Memory B cell (primary cell): ENCODE results near the gene GABPB1.

ENCODE experiments used
- ATAC-seq: fragments of 150-1000 bp; cut with Tn5 transposase; 2 replicates; pipeline ENCODE4 v1.10.0; 2021; ENCODE audit warnings: low read depth, mild to moderate bottlenecking, moderate library complexity
- DNase-seq, 2 donors: peaks; one replicate each; pipeline ENCODE4 v3.0.0; 2022; ENCODE audit warnings: low spot score in 2 of 2
- H3K27ac Mint-ChIP-seq: one replicate; pipeline ENCODE4 v1.8.0; 2022; ENCODE audit warnings: mild to moderate bottlenecking, moderate library complexity, mixed read lengths
- H3K27me3 Mint-ChIP-seq: one replicate; pipeline ENCODE4 v1.8.0; 2022; ENCODE audit warnings: mixed read lengths
- H3K36me3 Mint-ChIP-seq: one replicate; pipeline ENCODE4 v1.8.0; 2022; ENCODE audit warnings: mild to moderate bottlenecking, mixed read lengths
- H3K4me1 Mint-ChIP-seq: one replicate; pipeline ENCODE4 v1.8.0; 2022; ENCODE audit warnings: mixed read lengths
- H3K4me3 Mint-ChIP-seq: one replicate; pipeline ENCODE4 v1.8.0; 2022; ENCODE audit warnings: mild to moderate bottlenecking, moderate library complexity, mixed read lengths
- H3K9me3 Mint-ChIP-seq: one replicate; pipeline ENCODE4 v1.8.0; 2022; ENCODE audit warnings: mixed read lengths

Gene GABPB1

GRCh38 chr15:50280271-50280670 lies 74.7 kb downstream of the GABPB1 start:
- DNase-seq: no peak
- Mint-ChIP-seq H3K4me3 (no peak overlapping the region), H3K4me1 (no peaks in the 10 kb centered on the region), H3K9me3 (no peaks in the 10 kb centered on the region), H3K36me3 (peaks cover 10% of the 10 kb centered on the region), H3K27me3 (no peaks in the 10 kb centered on the region), H3K27ac (no peak overlapping the region)
- ATAC-seq: no peak

DNA sequence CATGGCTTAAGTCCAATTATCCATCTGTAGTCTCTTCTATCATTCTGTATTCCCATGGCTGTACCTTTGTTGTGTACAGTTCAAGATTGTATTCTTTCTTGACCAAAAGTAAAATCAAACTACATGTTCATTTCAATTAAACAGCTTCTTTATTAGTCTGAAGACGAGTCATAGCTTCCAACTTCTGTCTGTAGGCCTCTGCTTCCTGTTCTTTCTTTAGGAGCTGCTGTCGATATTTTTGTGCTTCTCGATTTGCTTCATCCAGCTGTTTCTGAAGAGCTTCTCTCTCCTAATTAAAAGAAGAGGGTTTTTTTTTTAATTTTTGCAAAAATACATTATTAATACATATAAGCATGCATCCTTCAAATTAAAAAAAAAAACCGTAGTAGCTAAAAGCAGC lies 76.5 kb downstream of the GABPB1 start:
- DNase-seq: no peak
- no peaks in the 10 kb centered on the region for H3K4me1 Mint-ChIP-seq
- no peaks in the 10 kb centered on the region for H3K27me3 Mint-ChIP-seq
- H3K27ac Mint-ChIP-seq: no peak overlapping the region
- no peaks in the 10 kb centered on the region for H3K9me3 Mint-ChIP-seq
- ATAC-seq: no peak
- H3K36me3 Mint-ChIP-seq: peaks cover 5% of the 10 kb centered on the region
- H3K4me3 Mint-ChIP-seq: no peak overlapping the region

DNA sequence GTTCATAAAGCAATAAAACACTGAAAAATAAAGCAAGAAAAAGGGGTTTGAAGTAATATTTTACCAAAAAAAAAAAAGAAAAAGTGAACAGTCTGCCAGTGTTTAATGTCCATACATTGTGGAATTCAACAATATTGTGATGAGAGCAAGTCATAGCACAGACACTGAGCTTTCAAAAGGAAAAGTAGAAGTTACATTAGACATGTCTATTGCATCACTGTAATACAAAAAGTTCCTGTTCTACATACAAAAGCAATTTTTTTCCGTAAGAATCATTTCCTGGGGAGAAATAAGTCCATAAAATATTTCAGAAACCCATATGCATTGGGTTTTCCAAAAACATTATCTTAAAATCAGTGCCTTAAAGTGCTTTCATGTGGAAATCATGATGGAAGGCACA lies 77.6 kb downstream of the GABPB1 start:
- ATAC-seq: no peak
- H3K9me3 Mint-ChIP-seq: no peaks in the 10 kb centered on the region
- H3K36me3 Mint-ChIP-seq: peaks cover 5% of the 10 kb centered on the region
- no peak for DNase-seq
- H3K4me1 Mint-ChIP-seq: no peaks in the 10 kb centered on the region
- H3K27me3 Mint-ChIP-seq: no peaks in the 10 kb centered on the region
- peak overlapping the region; percentile 31 for H3K27ac Mint-ChIP-seq
- no peak overlapping the region for H3K4me3 Mint-ChIP-seq

GRCh38 chr15:50275908-50276307 lies 79.1 kb downstream of the GABPB1 start:
- no peaks in the 10 kb centered on the region for H3K9me3 Mint-ChIP-seq

DNA sequence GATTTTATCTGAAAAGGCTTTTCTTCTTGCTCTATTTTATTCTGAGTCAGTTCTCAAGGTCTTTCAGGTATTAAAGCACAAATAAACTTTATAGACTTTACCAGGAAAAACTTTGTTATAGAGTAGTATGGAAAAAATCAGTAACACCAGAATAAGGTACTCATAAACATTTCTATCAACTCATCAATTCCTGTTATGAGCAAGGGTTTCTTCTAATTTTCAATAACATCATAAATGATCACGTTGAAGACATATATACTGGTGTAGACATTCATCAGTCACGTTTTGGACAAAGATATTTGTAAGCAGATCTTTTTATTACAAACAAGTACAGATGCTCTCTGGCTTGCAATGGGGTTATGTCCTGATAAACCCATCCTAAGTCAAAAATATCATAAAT lies 79.9 kb downstream of the GABPB1 start:
- Mint-ChIP-seq H3K9me3 (no peaks in the 10 kb centered on the region), H3K27ac (no peak overlapping the region), H3K4me1 (no peaks in the 10 kb centered on the region), H3K27me3 (no peaks in the 10 kb centered on the region), H3K4me3 (no peak overlapping the region), H3K36me3 (peaks cover 3% of the 10 kb centered on the region)
- no peak for ATAC-seq
- DNase-seq: no peak

More at GRCh38 chr15:50275908-50276307, 79.1 kb downstream of the GABPB1 start:
- DNase-seq (no peak), ATAC-seq (no peak)
- no peak overlapping the region for H3K27ac Mint-ChIP-seq
- H3K4me3 Mint-ChIP-seq: no peak overlapping the region
- H3K27me3 Mint-ChIP-seq: no peaks in the 10 kb centered on the region
- no peaks in the 10 kb centered on the region for H3K4me1 Mint-ChIP-seq
- peaks cover 5% of the 10 kb centered on the region for H3K36me3 Mint-ChIP-seq

DNA sequence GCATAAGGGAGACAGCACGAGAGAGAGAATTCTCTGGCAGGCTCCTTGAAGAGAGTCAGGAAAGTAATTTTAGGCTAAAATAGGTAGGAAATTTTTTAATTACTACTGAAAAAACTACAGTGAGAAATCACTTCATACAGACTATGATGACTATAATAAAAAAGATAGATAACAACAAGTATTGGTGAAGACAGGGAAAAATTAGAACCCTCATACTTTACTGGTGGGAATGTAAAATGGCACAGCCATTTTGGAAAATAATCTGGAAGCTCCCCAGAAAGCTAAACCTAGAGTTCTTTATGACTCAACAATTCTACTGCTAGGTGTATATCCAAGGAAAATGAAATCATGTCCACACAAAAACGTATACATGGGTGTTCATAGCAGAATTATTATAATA lies 87.4 kb downstream of the GABPB1 start:
- peaks cover 4% of the 10 kb centered on the region for H3K36me3 Mint-ChIP-seq
- ATAC-seq (no peak), DNase-seq (no peak)
- no peak overlapping the region for H3K27ac Mint-ChIP-seq
- peaks cover 4% of the 10 kb centered on the region for H3K9me3 Mint-ChIP-seq
- H3K4me1 Mint-ChIP-seq: peaks cover 3% of the 10 kb centered on the region
- H3K4me3 Mint-ChIP-seq: no peak overlapping the region
- H3K27me3 Mint-ChIP-seq: peaks cover 5% of the 10 kb centered on the region

DNA sequence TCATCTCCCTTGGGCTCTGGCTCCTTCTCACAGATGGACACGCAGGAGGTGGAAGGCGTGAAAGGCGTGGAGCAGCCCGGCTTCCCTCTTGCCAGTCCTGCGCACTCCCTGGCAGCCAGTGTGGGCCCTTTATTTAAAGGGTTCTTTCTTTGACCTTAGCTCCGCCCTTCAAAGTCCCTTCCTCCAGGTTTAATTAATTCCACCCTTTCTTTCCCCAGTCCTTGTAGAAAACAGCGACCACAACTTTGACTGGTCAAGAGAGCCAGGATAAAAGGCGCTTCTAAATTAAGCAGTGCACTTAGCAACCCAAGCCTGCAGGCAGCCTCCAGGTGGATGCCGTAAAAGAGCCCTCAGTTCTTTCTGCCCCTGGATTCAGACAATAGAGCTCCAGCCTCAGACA lies 89.4 kb downstream of the GABPB1 start, which contains the start of gene HDC:
TSS of gene HDC (minus strand) at position 107 of the 400 bp plus-strand sequence. CDS start at position 4, 103 bp downstream.
- H3K4me3 Mint-ChIP-seq: no peak within 1 kb of the TSS
- no peak for DNase-seq
- peaks cover 5% of the 10 kb centered on the region for H3K27me3 Mint-ChIP-seq
- H3K36me3 Mint-ChIP-seq: peaks cover 4% of the 10 kb centered on the region
- peaks cover 4% of the 10 kb centered on the region for H3K9me3 Mint-ChIP-seq
- ATAC-seq: no peak
- no peak within 1 kb of the TSS for H3K27ac Mint-ChIP-seq
- H3K4me1 Mint-ChIP-seq: peaks cover 5% of the 10 kb centered on the region

DNA sequence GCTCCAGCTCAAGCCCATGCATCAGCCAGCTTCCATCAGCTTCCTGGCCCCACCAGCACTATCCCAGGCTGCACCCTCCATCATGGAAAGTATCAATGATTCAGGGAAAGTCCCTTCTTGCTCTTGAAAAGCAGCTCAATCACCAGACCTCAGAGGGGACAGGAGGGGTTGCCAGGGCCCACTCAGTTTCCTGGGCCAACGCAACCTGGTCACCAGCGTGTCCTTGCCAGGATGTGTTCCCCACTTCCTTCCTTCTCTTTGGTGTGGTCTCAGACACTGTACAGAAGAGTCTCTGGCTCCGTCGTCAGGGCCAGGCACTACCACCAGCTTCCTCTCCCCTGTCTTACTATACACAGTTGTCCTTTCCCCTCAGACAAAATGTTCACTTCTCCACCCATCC lies 92.5 kb downstream of the GABPB1 start:
- Mint-ChIP-seq H3K36me3 (peaks cover 4% of the 10 kb centered on the region), H3K27me3 (peaks cover 5% of the 10 kb centered on the region), H3K4me3 (no peak overlapping the region), H3K9me3 (peaks cover 4% of the 10 kb centered on the region), H3K4me1 (peaks cover 9% of the 10 kb centered on the region), H3K27ac (no peak overlapping the region)
- no peak for DNase-seq
- peak; percentile 22 for ATAC-seq

GRCh38 chr15:50261981-50262380 lies 93.0 kb downstream of the GABPB1 start:
- H3K4me1 Mint-ChIP-seq: peaks cover 9% of the 10 kb centered on the region
- no peak overlapping the region for H3K27ac Mint-ChIP-seq
- DNase-seq (no peak), ATAC-seq (no peak)
- H3K36me3 Mint-ChIP-seq: peaks cover 1% of the 10 kb centered on the region
- H3K27me3 Mint-ChIP-seq: peaks cover 2% of the 10 kb centered on the region
- H3K4me3 Mint-ChIP-seq: no peak overlapping the region
- peaks cover under 1% of the 10 kb centered on the region for H3K9me3 Mint-ChIP-seq

GRCh38 chr15:50260969-50261496 lies 94.0 kb downstream of the GABPB1 start:
- ATAC-seq: no peak
- Mint-ChIP-seq H3K27me3 (no peaks in the 10 kb centered on the region), H3K9me3 (no peaks in the 10 kb centered on the region), H3K27ac (no peak overlapping the region), H3K4me3 (no peak overlapping the region), H3K36me3 (no peaks in the 10 kb centered on the region), H3K4me1 (peaks cover 9% of the 10 kb centered on the region)
- DNase-seq: no peak

- no peak for DNase-seq
- Mint-ChIP-seq H3K4me1 (peaks cover 9% of the 10 kb centered on the region), H3K36me3 (no peaks in the 10 kb centered on the region), H3K27ac (no peak overlapping the region), H3K27me3 (peaks cover 2% of the 10 kb centered on the region), H3K9me3 (no peaks in the 10 kb centered on the region), H3K4me3 (no peak overlapping the region)
- no peak for ATAC-seq
Observed at GRCh38 chr15:50259276-50259675, 95.7 kb downstream of the GABPB1 start.

DNA sequence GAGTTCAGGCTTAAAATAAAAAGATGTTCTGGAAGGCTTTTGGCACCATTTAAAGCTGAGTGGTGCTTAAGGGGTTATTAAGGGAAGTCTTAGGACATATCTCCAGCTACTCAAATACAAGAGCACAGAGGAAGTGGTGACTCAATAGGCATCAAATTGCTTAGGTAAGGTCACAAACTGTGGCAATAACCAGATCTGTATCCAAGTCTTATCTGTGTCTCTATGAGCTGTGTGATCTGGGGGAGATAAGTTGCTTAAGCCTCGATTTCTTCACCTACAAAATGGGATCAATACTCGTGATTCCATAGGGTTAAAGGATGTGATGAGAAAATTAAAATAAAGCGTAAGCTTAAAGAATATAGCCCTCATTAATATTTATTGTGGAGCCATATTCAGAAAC lies 97.1 kb downstream of the GABPB1 start:
- DNase-seq: no peak
- H3K27me3 Mint-ChIP-seq: peaks cover 2% of the 10 kb centered on the region
- no peak overlapping the region for H3K4me3 Mint-ChIP-seq
- H3K9me3 Mint-ChIP-seq: no peaks in the 10 kb centered on the region
- no peaks in the 10 kb centered on the region for H3K36me3 Mint-ChIP-seq
- peaks cover 9% of the 10 kb centered on the region for H3K4me1 Mint-ChIP-seq
- no peak overlapping the region for H3K27ac Mint-ChIP-seq
- no peak for ATAC-seq

DNA sequence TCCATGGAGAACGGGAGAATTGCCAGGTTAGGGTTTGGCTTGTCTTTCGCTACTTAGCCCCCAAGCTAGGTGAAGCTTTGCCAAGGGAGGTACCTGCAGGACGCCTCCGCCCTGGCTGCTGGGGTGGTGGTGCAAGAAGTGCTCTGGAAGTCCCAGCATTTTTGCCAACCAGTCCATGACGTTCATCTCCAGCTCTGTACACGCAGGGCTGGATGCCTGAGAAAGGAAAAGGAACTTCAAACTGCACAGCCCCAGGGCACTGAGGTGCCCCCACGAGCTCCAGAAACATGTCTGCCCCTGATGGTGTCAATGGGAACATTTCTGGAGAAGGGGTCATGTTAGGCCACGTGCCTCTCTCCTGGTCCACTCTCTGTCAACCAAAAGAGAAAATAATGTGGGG lies 97.7 kb downstream of the GABPB1 start:
- no peak for DNase-seq
- Mint-ChIP-seq H3K36me3 (no peaks in the 10 kb centered on the region), H3K27me3 (peaks cover 2% of the 10 kb centered on the region), H3K4me1 (peaks cover 5% of the 10 kb centered on the region), H3K27ac (no peak overlapping the region), H3K4me3 (no peak overlapping the region), H3K9me3 (no peaks in the 10 kb centered on the region)
- no peak for ATAC-seq

DNA sequence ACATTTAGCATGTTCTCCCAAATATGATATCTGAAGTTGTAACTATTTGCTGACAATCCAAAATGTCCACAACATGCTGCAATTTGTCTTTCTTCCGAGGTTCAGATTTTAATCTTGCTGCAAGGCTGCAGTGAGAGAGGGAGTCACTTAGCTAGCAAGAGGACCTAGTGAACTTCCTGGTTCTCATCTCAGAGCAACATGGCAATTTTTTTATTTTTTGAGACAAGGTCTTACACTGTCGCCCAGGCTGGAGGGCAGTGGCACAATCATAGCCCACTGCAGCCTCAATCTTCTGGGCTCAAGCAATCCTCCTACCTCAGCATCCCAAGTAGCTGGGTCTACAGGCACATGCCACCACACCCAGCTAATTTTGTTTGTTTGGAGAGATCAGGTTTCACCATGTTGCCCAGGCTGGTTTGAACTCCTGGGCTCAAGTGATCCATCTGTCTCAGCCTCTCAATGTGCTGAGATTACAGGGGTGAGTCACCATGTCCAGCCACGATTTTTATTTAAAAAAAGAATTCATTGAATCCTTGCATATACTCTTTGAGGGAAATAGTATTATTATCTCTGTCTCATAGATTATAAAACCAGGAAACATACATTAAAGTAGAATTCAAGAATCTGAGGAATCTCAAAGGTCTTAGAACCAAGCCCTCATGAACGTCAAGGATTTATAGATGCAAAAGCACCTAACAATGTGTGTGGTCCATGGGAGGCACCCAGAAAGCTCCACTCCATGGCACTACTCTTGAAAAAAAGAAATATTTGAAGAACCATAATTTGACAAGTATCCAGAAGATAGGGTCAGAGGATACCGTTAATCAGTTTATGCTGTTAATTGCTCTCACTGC lies 98.6 kb downstream of the GABPB1 start:
- ATAC-seq: no peak

GRCh38 chr15:50252556-50252955 lies 102.4 kb downstream of the GABPB1 start:
- Mint-ChIP-seq H3K4me1 (peaks cover 6% of the 10 kb centered on the region), H3K36me3 (no peaks in the 10 kb centered on the region), H3K4me3 (no peak overlapping the region), H3K27ac (no peak overlapping the region), H3K9me3 (no peaks in the 10 kb centered on the region), H3K27me3 (peaks cover 2% of the 10 kb centered on the region)
- DNase-seq (no peak), ATAC-seq (no peak)

More for the DNA sequence above, 98.6 kb downstream of the GABPB1 start:
- H3K36me3 Mint-ChIP-seq: no peaks in the 10 kb centered on the region
- H3K9me3 Mint-ChIP-seq: no peaks in the 10 kb centered on the region
- H3K27me3 Mint-ChIP-seq: peaks cover 2% of the 10 kb centered on the region
- peaks cover 5% of the 10 kb centered on the region for H3K4me1 Mint-ChIP-seq
- DNase-seq: no peak
- no peak overlapping the region for H3K27ac Mint-ChIP-seq
- H3K4me3 Mint-ChIP-seq: no peak overlapping the region
